Osteoblast (primary cell): ENCODE data around the gene LINC01488. TPM values are rescaled to one million over a fixed set of nuclear protein-coding genes. Genes with fewer than 3 reads are reported as not detected.
A peak's percentile ranks its signal among the peaks of the same experiment; 100 is the strongest.

Source experiments
- DNase-seq: peaks from one replicate; pipeline ENCODE4 v3.0.0; 2011; ENCODE audit warnings: low spot score, mixed read lengths; ENCODE audit not compliant: insufficient read length; ENCODE audit errors: missing footprints
- H2AFZ ChIP-seq: 2 replicates; pipeline ENCODE4 v1.6.0; 2011; ENCODE audit warnings: mild to moderate bottlenecking, low read length
- H3K27ac ChIP-seq: 2 replicates; pipeline ENCODE4 v1.5.1; 2011; ENCODE audit warnings: mild to moderate bottlenecking, low read depth, low read length, moderate library complexity
- H3K27me3 ChIP-seq: 2 replicates; pipeline ENCODE4 v1.6.0; 2012; ENCODE audit warnings: mild to moderate bottlenecking, control low read depth, inconsistent platforms, low read length, moderate library complexity; ENCODE audit not compliant: insufficient read depth
- H3K36me3 ChIP-seq: 2 replicates; pipeline ENCODE4 v1.5.1; 2011; ENCODE audit warnings: mild to moderate bottlenecking, low read length, control low read depth, moderate library complexity; ENCODE audit not compliant: insufficient read depth
- H3K4me1 ChIP-seq: 2 replicates; pipeline ENCODE4 v1.5.1; 2011; ENCODE audit warnings: mild to moderate bottlenecking, low read length, control low read depth, moderate library complexity; ENCODE audit not compliant: insufficient read depth
- H3K4me2 ChIP-seq: 2 replicates; pipeline ENCODE4 v1.6.0; 2011; ENCODE audit warnings: mild to moderate bottlenecking, low read length; ENCODE audit not compliant: insufficient read depth
- H3K4me3 ChIP-seq: fragments of 200-600 bp; sonication (generic); 3 replicates; pipeline ENCODE4 v1.5.1; 2012; ENCODE audit warnings: mild to moderate bottlenecking, low read length, inconsistent platforms; ENCODE audit not compliant: insufficient read depth
- H3K79me2 ChIP-seq: 2 replicates; pipeline ENCODE4 v1.6.0; 2012; ENCODE audit warnings: mild to moderate bottlenecking, low read length, control low read depth, inconsistent platforms; ENCODE audit not compliant: insufficient read depth
- H3K9me3 ChIP-seq: 2 replicates; pipeline ENCODE4 v1.5.1; 2011; ENCODE audit warnings: low read depth, low read length, control low read depth
- H4K20me1 ChIP-seq: 2 replicates; pipeline ENCODE4 v1.6.0; 2012; ENCODE audit warnings: mild to moderate bottlenecking, low read length, control low read depth; ENCODE audit not compliant: insufficient read depth
- CTCF ChIP-seq: IDR thresholded peaks from 2 replicates; pipeline ENCODE4 v1.5.1; 2011; ENCODE audit warnings: mild to moderate bottlenecking, low read depth, low read length, moderate library complexity; ENCODE audit errors: extremely low read depth
- total RNA-seq: library from RNA; depleted of rRNA; stranded (reverse); fragments of >200 nt; gene quantifications from 2 replicates; pipeline ENCODE4 v1.2.3, GENCODE V29; 2012

Gene LINC01488
- total RNA-seq, 1 donor: not detected

GRCh38 chr11:69447786-69448185 lies 33.7 kb upstream of the LINC01488 start:
- H3K27me3 ChIP-seq: no peaks in the 10 kb centered on the region
- DNase-seq: peak; percentile 86
- no peaks in the 10 kb centered on the region for H3K79me2 ChIP-seq
- H3K27ac ChIP-seq: peak overlapping the region; percentile 7
- H3K4me1 ChIP-seq: peaks cover 37% of the 10 kb centered on the region
- no peak overlapping the region for H2AFZ ChIP-seq
- TF ChIP-seq CTCF: no peak
- H3K4me3 ChIP-seq: no peak overlapping the region
- H4K20me1 ChIP-seq: no peaks in the 10 kb centered on the region
- no peaks in the 10 kb centered on the region for H3K36me3 ChIP-seq
- no peak overlapping the region for H3K4me2 ChIP-seq
- no peaks in the 10 kb centered on the region for H3K9me3 ChIP-seq

- peak; percentile 9 for DNase-seq
- Histone ChIP-seq H3K27ac (no peak overlapping the region), H3K4me2 (no peak overlapping the region), H2AFZ (no peak overlapping the region), H3K4me1 (peaks cover 30% of the 10 kb centered on the region), H3K27me3 (no peaks in the 10 kb centered on the region), H3K79me2 (no peaks in the 10 kb centered on the region), H3K4me3 (no peak overlapping the region), H3K9me3 (no peaks in the 10 kb centered on the region), H3K36me3 (no peaks in the 10 kb centered on the region), H4K20me1 (no peaks in the 10 kb centered on the region)
- TF ChIP-seq CTCF: no peak
These were observed 32.8 kb upstream of the LINC01488 start for GRCh38 chr11:69448471-69449284.

- Histone ChIP-seq H3K4me2 (no peak overlapping the region), H3K27me3 (no peaks in the 10 kb centered on the region), H3K27ac (no peak overlapping the region), H3K9me3 (no peaks in the 10 kb centered on the region), H3K36me3 (no peaks in the 10 kb centered on the region), H4K20me1 (no peaks in the 10 kb centered on the region), H2AFZ (no peak overlapping the region), H3K79me2 (no peaks in the 10 kb centered on the region), H3K4me3 (no peak overlapping the region), H3K4me1 (peaks cover 21% of the 10 kb centered on the region)
- peak; percentile 85 for DNase-seq
- no peak for TF ChIP-seq CTCF
These were observed 32.0 kb upstream of the LINC01488 start for GRCh38 chr11:69449320-69450063.
